Motor neuron (in vitro differentiated cells): Measurements from ENCODE around the gene HNRNPLL. TPM values are rescaled to one million over a fixed set of nuclear protein-coding genes. Genes with fewer than 3 reads are reported as not detected.
A peak's percentile ranks its signal among the peaks of the same experiment; 100 is the strongest.
"Not testable (repeated sequence)": the region's sequence is repeated elsewhere in the genome, so short reads cannot be mapped to it uniquely, and the experiment has no call there.

Experiments used
- ATAC-seq, 8 experiments: fragments of 200-7000 bp; cut with Tn5 transposase; replicated peaks in 6 of 8; 2 replicates each; pipeline ENCODE4 v1.8.0; 2021; ENCODE audit warnings: mild to moderate bottlenecking in 8 of 8, moderate library complexity in 8 of 8
- H3K27ac ChIP-seq, 2 donors: fragments of 250-450 bp; sonication (Bioruptor Pico); 2 replicates each; pipeline ENCODE4 v1.9.0; 2021; ENCODE audit warnings: antibody characterized with exemption in 2 of 2, mild to moderate bottlenecking in 2 of 2, moderate library complexity in 1 of 2
- H3K4me1 ChIP-seq, 2 donors: fragments of 250-450 bp; sonication (Bioruptor Pico); replicated peaks in 1 of 2; 2 replicates each; pipeline ENCODE4 v1.6.1; 2021; ENCODE audit warnings: antibody characterized with exemption in 2 of 2, mild to moderate bottlenecking in 2 of 2, moderate library complexity in 1 of 2
- H3K4me3 ChIP-seq, 5 donors: fragments of 250-450 bp; sonication (Bioruptor Pico); 2 replicates each; pipeline ENCODE4 v1.9.0; 2021; ENCODE audit warnings: antibody characterized with exemption in 5 of 5, mild to moderate bottlenecking in 5 of 5, moderate library complexity in 4 of 5
- WGBS, 10 experiments: fragments of 450-650 bp; shearing (Covaris generic); methylation state at CpG; one replicate each; pipeline ENCODE4 v1.0.0; 2022; 5-methylcytosine and 5-hydroxymethylcytosine counted together
- in situ Hi-C, 9 experiments: fragments of 400-800 bp; cut with MboI; loops; one replicate each; pipeline ENCODE4 v1.15.0; 2021; ENCODE audit warnings: low sequenced_read_pairs in 9 of 9, low pct_unique_long_range_greater_than_20kb in 2 of 9; ENCODE audit not compliant: unreplicated experiment in 9 of 9
- total RNA-seq, 8 experiments: library from RNA; unstranded; fragments of 300-600 nt; gene quantifications; 2 replicates each; pipeline versions ENCODE4 v1.2.3 to v1.2.4, GENCODE V29; 2022

The HNRNPLL gene
- total RNA-seq, 8 experiments from 2014 or later: 28.2 to 71.5 (median 46.2) TPM

DNA sequence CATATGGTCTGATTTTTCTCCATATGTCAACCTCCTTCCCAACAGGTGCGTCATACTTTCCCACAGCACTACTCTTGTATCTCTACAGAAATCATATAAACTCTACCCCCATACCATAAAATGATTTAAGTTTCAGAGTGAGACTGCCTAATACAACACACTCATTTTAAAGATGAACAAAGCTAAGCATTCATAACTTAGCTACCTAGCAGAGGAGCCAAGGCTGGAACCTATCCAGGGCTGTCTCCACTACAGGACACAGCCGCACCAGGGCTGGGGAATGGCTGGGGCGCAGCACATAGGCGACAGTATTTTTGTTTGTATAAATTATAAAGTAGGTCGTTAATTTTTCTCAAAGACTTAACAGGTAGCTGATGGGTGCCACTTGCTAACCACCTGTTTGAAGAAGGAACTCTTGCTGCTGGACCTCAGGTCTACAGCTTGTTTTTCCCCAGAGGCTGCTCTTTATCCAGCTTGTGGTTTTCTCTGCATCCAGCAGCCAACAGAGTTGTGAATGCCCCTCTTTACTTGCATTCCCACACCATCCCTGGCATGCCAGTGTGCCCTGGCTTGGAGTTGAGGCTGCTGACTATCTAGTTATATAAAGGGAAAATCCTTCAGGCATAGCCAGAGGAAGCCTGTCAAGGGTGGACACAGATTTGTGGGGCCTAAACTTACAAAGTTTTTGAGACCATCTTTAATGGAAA lies 62.0 kb downstream of the HNRNPLL start:
- peaks cover 0 to 6% of the 10 kb centered on the region in 2 donors for H3K4me1 ChIP-seq
- no peak overlapping the region for H3K27ac ChIP-seq
- 18 to 100% (median 82%) methylated on average over 1 to 5 of the region's 5 CpGs; no CpG with 5 or more reads in 2 of the 10 experiments for WGBS, 10 experiments
- no peak for ATAC-seq
- H3K4me3 ChIP-seq: no peak overlapping the region
- in situ Hi-C loops: no loop called here

DNA sequence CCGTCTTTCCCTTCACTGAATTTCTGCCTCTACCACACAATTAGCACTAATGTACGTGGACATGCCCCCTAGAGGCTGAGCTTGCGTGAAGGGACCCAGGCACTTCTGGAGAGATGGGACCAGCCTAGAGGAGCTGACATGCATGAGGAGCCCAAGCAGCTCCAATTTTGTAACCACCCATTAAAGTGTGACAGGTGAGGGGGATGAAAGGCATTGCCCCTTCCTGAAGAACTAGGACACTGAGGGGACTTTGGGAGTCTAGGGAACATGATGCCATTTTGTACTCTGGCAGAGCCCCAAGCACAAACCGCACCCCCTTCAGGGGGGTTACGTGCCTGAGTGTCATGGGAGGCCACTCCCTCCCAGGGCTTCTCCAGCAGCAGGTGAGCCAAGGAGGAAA lies 63.6 kb downstream of the HNRNPLL start:
- WGBS, 10 experiments: 28 to 100% (median 72%) methylated on average over 1 to 3 of the region's 5 CpGs; no CpG with 5 or more reads in 4 of the 10 experiments
- H3K4me1 ChIP-seq: peaks cover 7 to 12% of the 10 kb centered on the region in 2 donors
- H3K27ac ChIP-seq: no peak overlapping the region
- no peak overlapping the region for H3K4me3 ChIP-seq
- in situ Hi-C loops: no loop called here
- ATAC-seq: no peak

DNA sequence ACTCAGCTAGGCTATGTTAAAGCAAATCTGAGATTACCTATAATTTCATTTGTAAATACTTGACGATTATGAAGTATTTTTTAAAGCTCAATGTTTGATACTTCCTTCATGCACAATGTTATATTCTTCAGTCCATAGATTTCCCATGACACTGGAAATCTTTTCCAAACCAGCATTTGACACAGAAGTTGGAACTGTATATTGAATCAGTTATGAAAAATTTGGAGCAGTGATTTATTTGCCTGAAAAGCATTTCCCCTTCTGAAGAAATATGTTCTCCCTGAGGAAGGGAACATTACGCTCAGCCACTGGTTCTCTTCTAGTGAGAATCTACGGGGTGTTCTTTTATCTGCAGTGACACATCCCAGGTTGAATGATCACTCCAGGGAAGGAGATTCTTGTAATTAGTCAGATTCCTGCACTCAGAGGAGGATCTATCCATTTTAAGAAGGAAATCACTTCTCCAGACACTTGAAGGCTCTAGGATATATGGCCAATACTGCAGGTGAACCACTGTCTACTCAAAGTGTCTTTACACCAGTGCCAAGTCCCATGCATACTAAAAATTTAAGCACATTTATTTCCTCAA lies 64.7 kb downstream of the HNRNPLL start:
- no peak for ATAC-seq
- in situ Hi-C loops: no loop called here
- Histone ChIP-seq H3K4me1 (peaks cover 7 to 12% of the 10 kb centered on the region in 2 donors), H3K4me3 (no peak overlapping the region), H3K27ac (no peak overlapping the region)
- WGBS, 10 experiments: 28 to 95% (median 51%) methylated on average over 1 to 3 of the region's 3 CpGs; no CpG with 5 or more reads in 1 of the 10 experiments

GRCh38 chr2:38537296-38537695 lies 65.4 kb downstream of the HNRNPLL start:
- WGBS, 10 experiments: 83 to 100% (median 96%) methylated on average over 1 to 10 of the region's 13 CpGs; no CpG with 5 or more reads in 1 of the 10 experiments
- H3K27ac ChIP-seq, H3K4me3 ChIP-seq, ATAC-seq, in situ Hi-C loops: not testable (repeated sequence)
- H3K4me1 ChIP-seq: peaks cover 7 to 12% of the 10 kb centered on the region in 2 donors

DNA sequence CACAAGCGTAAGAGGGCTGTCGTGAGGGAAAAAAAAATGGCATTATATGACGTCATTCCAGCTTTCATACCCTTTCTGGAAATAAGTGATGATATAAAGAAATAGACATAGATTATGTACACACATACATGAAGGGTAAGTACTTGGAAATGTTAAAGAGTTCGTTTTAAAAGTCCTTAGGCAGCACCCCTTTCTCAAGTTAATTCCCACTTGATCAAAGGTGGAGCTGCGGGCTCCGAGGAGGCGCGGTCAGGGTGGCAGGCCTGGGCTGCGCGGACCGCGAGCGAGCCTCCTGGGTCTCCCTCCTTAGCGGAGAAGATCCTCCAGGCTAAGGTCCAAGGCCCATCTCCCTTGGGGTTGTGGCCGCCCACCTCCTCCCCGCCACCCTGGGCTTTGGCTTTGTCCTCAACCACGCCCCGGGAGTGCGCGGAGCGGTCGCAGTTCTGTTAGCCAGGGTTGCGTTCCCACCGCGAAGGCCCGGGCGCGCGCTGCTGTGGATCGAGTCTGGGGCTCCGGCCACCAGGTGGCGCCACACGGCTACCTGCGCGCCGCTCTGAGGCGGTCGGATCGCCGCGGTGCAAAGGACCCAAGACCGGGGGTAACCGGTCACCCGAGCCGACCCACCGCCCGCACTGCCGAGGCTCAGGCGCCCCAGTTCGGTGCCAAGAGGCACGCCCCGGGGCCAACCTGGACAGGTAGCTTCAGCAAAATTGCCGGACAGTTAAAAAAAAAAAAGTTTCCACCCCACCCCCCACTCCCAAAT lies 66.8 kb downstream of the HNRNPLL start:
- H3K4me1 ChIP-seq: peaks cover 7 to 12% of the 10 kb centered on the region in 2 donors
- in situ Hi-C loops: no loop called here
- 0 to 28% (median 2%) methylated on average over 1 to 13 of the region's 53 CpGs; no CpG with 5 or more reads in 4 of the 10 experiments for WGBS, 10 experiments
- H3K4me3 ChIP-seq: peak overlapping the region; percentile 22 to 37 (median 28)
- no peak overlapping the region for H3K27ac ChIP-seq
- peak; percentile 86 to 97 (median 95) for ATAC-seq

DNA sequence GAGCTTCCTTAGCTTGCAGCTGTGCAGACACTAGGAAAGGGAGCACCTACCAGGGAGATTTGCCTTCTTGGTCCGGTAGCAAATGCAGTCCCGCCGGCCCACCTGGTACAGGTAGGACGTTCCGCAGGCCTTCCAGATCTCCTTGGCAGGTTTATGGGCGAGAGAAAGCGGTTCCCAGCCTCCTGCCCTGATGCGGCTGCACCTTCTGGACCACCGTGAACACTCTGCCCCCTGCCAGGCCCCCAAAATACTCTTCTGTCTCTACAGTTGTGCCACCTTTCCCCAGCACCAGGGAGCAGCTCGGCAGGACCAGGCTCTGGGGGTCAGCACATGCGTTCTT lies 67.4 kb downstream of the HNRNPLL start:
- 57 to 93% (median 83%) methylated on average over 1 to 8 of the region's 11 CpGs; no CpG with 5 or more reads in 6 of the 10 experiments for WGBS, 10 experiments
- Histone ChIP-seq H3K27ac (no peak overlapping the region), H3K4me3 (no peak overlapping the region), H3K4me1 (peaks cover 7 to 12% of the 10 kb centered on the region in 2 donors)
- peak in 1 of 8 experiments; percentile 6 for ATAC-seq
- in situ Hi-C loops: no loop called here

GRCh38 chr2:38534746-38535403 lies 67.9 kb downstream of the HNRNPLL start:
- no peak overlapping the region for H3K27ac ChIP-seq
- in situ Hi-C loops: no loop called here
- ATAC-seq: no peak
- H3K4me1 ChIP-seq: peaks cover 7 to 12% of the 10 kb centered on the region in 2 donors
- H3K4me3 ChIP-seq: no peak overlapping the region
- WGBS, 10 experiments: 92 to 100% (median 98%) methylated on average over 1 to 15 of the region's 16 CpGs; no CpG with 5 or more reads in 3 of the 10 experiments

GRCh38 chr2:38533757-38534545 lies 68.8 kb downstream of the HNRNPLL start:
- in situ Hi-C loops: no loop called here
- H3K4me1 ChIP-seq: peaks cover 7 to 12% of the 10 kb centered on the region in 2 donors
- no peak overlapping the region for H3K4me3 ChIP-seq
- no peak overlapping the region for H3K27ac ChIP-seq
- 46 to 100% (median 64%) methylated on average over 1 to 6 of the region's 10 CpGs; no CpG with 5 or more reads in 2 of the 10 experiments for WGBS, 10 experiments
- peak in 3 of 8 experiments; percentile 27 to 40 (median 39) for ATAC-seq

DNA sequence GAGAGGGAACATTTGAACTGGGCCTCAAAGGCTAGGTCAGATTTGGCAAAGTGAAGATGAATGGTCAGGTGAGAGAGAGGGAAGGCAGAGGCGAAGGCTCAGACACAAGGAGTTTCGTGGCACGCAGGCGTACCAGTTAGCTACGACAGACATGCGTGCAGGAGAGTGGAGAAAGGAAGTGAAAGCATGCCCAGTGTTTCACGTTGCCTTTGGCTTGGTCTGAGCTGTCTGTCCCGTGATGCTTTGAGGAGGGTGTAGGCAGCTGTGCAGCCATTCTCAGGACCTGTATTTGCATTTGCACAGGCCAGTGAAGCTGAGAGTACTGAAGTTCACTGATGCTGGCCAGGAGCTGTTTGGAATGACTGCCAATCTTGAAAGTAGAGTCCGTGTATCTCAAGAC lies 69.5 kb downstream of the HNRNPLL start:
- H3K27ac ChIP-seq: no peak overlapping the region
- no peak overlapping the region for H3K4me3 ChIP-seq
- peak in 3 of 8 experiments; percentile 4 to 44 (median 39) for ATAC-seq
- in situ Hi-C loops: no loop called here
- 77 to 94% (median 83%) methylated on average over 6 to 8 of the region's 9 CpGs; no CpG with 5 or more reads in 5 of the 10 experiments for WGBS, 10 experiments
- H3K4me1 ChIP-seq: peaks cover 7 to 12% of the 10 kb centered on the region in 2 donors

DNA sequence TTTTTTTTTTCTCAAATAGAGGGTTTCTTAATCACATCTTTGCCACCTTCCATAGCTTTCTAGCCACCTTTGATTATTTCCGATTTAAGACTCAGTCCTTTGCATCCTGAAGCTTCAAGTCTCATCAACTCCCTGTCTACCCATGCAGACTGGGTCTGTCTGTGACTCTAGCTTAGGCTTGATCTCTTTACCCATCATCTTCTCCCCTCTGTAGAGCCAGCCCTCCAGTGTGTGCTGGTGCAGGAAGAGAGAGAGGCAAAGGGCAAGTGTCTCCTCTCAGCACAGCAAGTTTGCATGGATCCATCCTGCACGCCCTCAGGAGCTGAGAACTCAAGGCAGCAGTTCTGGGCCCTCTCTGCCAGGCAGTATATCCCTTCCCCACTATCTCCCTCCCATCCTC lies 70.4 kb downstream of the HNRNPLL start:
- ATAC-seq: no peak
- WGBS, 10 experiments: 33 to 100% (median 100%) methylated on average over 1 to 2 of the region's 2 CpGs; no CpG with 5 or more reads in 3 of the 10 experiments
- Histone ChIP-seq H3K27ac (no peak overlapping the region), H3K4me3 (no peak overlapping the region), H3K4me1 (peaks cover 7 to 12% of the 10 kb centered on the region in 2 donors)
- in situ Hi-C loops: no loop called here

- Histone ChIP-seq H3K27ac (no peak overlapping the region), H3K4me1 (peaks cover 0 to under 1% of the 10 kb centered on the region in 2 donors), H3K4me3 (no peak overlapping the region)
- in situ Hi-C loops: no loop called here
- WGBS, 10 experiments: 75 to 95% (median 83%) methylated on average over 4 to 8 of the region's 14 CpGs; no CpG with 5 or more reads in 4 of the 10 experiments
- ATAC-seq: no peak
These were observed 73.5 kb downstream of the HNRNPLL start for GRCh38 chr2:38529208-38529607.

GRCh38 chr2:38528534-38528933 lies 74.2 kb downstream of the HNRNPLL start:
- 20 to 78% (median 57%) methylated on average over 2 to 5 of the region's 5 CpGs for WGBS, 10 experiments

More at GRCh38 chr2:38528534-38528933, 74.2 kb downstream of the HNRNPLL start:
- ATAC-seq: no peak
- no peak overlapping the region for H3K27ac ChIP-seq
- in situ Hi-C loops: no loop called here
- no peaks in the 10 kb centered on the region for H3K4me1 ChIP-seq
- H3K4me3 ChIP-seq: peak overlapping the region; percentile 17 to 35 (median 33)
